NB4 (cell line): ENCODE results near the gene MFAP4.

Source experiments
- MAX ChIP-seq: IDR thresholded peaks from 2 replicates; pipeline ENCODE4 v1.6.1; 2011; ENCODE audit warnings: low read depth, low read length
- MYC ChIP-seq: IDR thresholded peaks from 2 replicates; pipeline ENCODE4 v1.6.1; 2011; ENCODE audit warnings: low read depth, low read length
- POLR2A ChIP-seq: IDR thresholded peaks from 2 replicates; pipeline ENCODE4 v1.6.1; 2011; ENCODE audit warnings: mild to moderate bottlenecking; ENCODE audit not compliant: insufficient read length; ENCODE audit errors: extremely low read depth
- TF ChIP-seq, protein P1 (sequence below): IDR thresholded peaks from one replicate; pipeline ENCODE4 v1.5.1; 2012; ENCODE audit warnings: low read depth, low read length

DNA sequence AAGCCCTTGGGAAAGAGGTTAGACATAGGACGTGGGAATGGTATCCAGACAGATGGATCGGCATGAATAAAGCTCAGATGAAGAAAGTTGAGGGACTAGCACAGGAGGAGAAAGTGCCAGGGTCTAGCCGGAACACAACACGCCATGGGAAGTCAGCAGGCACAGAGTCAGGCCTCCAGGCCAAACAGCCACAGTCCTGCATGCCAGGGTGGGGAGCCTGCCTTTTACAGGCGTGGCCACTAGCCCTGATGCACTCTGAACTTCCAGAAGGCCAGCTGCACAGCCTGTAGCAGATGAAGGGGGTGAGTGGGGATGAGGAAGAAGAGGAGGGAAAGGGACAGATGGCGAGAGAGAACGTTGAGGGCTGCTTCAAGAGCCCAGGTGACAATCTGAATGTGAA is 29.6 kb downstream of the MFAP4 start:
- TF ChIP-seq, protein P1, sequence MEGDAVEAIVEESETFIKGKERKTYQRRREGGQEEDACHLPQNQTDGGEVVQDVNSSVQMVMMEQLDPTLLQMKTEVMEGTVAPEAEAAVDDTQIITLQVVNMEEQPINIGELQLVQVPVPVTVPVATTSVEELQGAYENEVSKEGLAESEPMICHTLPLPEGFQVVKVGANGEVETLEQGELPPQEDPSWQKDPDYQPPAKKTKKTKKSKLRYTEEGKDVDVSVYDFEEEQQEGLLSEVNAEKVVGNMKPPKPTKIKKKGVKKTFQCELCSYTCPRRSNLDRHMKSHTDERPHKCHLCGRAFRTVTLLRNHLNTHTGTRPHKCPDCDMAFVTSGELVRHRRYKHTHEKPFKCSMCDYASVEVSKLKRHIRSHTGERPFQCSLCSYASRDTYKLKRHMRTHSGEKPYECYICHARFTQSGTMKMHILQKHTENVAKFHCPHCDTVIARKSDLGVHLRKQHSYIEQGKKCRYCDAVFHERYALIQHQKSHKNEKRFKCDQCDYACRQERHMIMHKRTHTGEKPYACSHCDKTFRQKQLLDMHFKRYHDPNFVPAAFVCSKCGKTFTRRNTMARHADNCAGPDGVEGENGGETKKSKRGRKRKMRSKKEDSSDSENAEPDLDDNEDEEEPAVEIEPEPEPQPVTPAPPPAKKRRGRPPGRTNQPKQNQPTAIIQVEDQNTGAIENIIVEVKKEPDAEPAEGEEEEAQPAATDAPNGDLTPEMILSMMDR, result no peak
- TF ChIP-seq POLR2A (no peak), MAX (no peak), MYC (no peak)
